ENCODE data around the gene CLIP2.
A peak's percentile ranks its signal among the peaks of the same experiment; 100 is the strongest.
"Not testable (repeated sequence)": the region's sequence is repeated elsewhere in the genome, so short reads cannot be mapped to it uniquely, and the experiment has no call there.

The CLIP2 gene

DNA sequence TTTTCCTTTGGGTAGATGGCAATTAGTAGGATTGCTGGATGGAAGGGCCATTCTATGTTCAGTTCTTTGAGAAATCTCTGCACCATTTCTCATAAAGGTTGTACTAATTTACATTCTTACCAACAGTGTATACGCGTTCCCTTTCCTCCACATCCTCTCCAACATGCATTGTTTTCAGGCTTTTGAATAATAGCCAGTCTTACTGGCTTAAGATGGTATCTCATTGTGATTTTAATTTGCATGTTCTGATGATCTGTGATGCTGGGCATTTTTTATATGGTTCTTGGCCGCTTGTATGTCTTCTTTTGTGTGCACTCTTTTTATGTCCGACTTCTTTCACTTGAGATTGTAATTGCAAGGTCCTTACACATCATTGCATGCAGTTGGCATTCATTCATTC is 11.7 kb downstream of the CLIP2 start:
- DNase-seq, result no peak

DNA sequence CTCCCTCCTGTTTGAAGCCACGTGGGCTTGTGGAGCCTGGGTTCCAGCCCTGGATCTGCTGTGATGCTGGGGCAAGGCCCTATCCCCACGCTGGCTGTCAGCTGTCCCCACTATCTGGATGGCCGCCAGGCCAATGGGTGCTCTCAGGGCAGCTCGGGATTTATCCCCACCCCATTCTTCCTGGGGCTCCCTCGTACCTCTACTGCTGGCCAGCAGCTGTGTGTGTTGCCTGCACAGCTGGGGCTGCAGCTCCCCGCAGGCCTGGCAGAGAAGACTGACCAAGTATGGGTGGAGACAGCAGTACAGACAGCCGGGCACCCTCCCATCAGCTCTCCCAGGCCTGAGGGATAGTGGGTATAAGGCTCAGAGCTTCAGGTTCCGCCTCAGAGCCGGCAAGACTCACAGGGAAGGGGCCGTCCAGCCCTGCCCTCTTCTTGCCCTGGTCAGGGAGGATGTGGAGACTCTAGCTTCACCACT is 13.6 kb downstream of the CLIP2 start:
- no peak for DNase-seq

DNA sequence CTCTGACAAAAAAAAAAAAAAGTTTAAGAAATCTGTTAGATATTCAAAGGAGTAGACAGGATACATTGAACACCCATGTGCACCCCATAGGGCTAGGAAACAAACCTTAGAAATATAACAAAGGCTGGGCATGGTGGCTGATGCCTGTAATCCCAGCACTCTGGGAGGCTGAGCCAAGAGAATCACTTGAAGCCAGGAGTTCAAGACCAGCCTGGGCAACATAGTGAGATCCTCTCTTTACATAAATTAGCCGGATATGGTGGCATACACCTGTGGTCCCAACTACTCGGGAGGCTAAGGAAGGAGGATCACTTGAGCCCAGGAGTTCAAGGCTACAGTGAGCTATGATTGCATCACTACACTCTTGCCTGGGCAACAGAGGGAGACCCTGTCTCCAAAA is 15.3 kb downstream of the CLIP2 start:
- no peak for DNase-seq

DNA sequence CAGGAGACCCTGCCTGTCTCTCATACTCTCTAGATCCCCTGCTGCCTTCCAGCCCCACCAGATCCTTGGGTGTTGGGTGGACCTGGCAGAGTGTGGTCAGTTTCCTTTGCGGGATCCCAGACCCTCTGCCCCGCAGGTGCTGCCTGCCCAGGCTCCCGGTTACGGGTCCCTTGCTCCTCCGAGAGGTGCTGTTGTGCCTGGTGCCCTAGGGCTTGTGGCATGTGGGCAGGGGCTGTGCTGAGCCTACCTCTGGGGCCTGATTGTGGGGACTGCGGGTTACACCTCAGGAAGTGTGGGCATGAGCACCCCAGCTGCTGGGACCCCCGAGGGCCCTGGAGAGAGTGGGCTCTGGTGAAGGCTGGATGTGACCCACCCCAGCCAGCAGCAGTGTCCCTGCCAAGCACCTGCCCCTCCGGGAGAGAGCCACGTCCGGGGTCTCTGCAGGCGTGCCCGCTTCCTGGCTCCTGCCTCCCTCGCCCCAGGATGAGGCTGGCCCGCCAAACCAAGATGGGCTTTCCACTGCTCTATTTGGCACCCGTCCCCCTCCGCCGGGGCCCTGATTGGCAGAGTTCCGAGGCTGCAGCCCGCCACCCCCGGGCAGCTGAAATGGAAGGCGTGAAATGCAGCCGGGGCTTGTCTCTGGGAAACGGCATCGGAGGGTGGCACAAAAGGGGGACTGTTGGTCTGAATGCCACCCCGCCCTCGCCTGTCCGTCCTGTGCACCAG is 17.0 kb downstream of the CLIP2 start:
- DNase-seq, result no peak

DNA sequence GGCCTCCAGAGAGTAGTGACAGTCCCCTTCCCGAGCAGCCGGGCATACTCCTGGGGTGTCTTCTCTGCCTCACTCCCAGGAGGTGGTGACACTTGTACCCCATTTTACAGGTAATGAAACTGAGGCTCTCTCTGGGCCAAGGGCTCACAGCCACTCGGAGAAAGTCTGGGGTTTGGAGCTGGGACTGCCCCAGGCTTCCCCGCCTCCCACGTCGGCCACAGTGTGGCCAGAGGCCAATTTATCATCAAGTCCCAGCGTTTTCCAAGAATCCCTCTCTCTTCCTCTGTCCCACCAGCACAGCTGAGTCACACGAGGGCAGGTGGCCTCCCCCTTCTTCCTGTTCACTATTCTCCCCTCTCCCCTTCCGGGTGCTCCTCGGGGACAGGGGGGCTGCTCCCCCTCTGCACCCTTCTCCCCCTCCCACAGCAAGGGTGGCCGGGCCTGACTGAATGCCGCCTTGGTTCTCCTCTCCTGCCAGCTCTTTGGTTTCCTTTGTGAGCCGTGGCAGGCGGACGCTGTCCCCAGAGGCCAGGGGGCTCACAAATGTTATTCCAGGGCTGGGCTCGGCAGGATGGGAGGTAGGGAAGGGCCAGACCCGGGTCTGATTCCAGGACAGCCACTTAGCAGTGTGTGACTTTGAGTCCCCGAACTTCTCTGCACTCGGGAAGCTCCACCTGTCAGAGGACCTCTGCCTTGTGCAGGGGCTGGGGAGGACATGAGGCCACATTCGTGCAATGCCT is 17.7 kb downstream of the CLIP2 start:
- peak; percentile 47 for DNase-seq

DNA sequence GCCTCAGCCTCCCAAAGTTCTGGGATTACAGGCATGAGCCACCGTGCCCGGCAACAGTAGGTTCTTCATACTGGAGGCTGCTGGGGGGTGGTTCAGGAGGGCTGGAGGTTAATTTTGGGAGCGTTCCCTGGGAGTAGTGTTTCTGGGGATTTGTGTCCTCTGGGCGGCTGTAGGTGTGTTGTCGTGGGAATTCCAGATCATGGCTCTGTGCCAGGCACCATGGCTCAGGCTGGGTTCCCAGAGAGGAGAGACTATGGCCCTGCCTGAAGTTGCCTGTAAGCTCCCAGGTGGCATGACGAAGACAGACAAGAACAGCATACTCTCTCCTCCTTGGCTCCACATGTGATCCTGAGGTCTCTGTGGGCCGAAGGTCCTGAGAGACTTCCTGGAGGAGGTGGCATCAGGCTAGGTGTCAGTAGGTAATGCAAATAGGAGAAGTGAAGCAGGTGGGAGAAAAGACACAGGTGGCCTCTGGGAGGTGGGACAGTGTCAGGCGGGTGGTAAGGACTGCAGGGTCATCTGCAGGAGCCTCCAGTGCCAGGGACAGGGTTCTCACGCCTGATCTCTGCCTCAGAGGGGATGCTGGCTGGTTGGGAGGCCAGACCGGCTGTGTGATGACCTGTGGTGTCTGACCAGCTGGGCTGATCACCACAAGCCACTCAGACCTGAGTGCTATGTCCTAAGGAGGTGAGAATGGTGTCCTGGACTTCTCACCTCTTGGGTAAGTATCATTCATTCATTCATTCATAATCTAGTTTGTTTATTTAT is 18.7 kb downstream of the CLIP2 start:
- no peak for DNase-seq

DNA sequence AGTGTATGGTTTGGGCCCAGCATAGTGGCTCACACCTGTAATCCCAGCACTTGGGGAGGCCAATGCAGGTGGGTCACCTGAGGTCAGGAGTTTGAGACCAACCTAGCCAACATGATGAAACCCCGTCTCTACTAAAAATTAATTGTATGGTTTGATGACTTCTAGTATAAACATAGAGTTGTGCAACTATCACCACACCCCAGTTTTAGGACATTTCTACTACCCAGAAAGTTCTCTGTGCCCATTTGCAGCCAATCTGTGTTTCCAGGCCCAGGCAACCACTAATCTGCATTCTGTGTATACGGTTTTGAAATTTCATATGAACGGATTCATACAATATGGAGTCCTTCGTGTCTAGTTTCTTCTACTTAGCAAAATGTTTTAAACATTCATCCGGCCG is 20.0 kb downstream of the CLIP2 start:
- no peak for DNase-seq

DNA sequence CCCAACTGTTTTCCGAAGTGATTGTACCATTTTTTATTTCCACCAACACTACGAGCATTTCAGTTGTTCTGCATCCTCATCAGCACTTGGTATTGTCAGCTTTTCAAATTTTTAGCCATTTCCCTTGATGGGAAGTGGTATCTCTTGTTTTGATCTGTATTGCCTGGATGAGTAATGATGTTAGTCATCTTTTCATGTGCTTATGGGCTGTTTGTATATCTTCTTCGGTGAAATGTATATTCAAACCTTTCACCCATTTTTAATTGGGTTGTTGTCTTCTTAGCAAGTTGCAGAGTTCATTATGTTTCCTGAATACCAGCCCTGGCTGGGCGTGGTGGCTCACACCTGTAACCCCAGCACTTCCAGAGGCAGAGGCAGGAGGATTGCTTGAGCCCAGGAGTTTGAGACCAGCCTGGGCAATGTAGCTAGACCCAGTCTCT is 22.1 kb downstream of the CLIP2 start:
- no peak for DNase-seq

DNA sequence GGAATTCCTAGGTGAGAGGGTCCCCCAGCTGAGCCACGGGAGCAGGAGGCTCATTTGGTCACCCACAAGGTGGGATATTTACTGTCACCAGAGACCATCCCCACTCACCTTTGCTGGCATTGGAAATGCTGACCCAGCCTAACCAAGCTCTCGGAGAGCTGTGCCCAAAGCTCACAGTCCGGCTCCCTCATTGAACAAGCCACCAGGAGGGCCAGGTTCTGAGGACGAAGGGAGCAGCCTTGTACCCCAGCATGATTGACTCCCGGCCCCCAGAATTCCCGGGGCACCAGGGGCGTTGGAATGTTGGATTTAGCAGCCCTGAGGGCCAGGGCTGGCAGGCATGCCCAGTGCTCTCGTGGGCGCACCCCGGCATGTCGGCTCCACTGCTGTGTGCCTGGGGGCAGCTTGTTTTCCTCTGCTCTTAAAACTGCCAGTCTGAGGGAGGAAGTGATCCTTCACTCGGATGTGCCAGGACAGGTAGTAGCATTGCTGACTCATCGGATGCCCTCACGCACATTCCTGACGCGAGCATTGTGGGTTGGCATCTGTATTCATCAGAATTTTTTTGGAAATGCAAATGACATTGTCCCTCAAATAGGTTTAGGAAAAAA is 23.3 kb downstream of the CLIP2 start:
- DNase-seq, result peak; percentile 83

DNA sequence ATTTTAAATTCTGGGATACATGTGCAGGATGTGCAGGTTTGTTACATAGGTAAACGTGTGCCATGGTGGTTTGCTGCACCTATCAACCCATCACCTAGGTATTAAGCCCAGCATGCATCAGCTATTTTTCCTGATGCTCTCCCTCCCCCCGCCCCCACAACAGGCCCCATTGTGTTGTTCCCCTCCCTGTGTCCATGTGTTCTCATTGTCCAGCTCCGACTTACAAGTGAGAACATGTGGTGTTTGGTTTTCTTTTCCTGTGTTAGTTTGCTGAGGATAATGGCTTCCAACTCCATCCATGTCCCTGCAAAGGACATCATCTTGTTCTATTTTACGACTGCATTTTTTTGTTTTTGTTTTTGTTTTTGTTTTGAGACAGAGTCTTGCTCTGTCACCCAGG is 26.7 kb downstream of the CLIP2 start:
- DNase-seq, result not testable (repeated sequence)

DNA sequence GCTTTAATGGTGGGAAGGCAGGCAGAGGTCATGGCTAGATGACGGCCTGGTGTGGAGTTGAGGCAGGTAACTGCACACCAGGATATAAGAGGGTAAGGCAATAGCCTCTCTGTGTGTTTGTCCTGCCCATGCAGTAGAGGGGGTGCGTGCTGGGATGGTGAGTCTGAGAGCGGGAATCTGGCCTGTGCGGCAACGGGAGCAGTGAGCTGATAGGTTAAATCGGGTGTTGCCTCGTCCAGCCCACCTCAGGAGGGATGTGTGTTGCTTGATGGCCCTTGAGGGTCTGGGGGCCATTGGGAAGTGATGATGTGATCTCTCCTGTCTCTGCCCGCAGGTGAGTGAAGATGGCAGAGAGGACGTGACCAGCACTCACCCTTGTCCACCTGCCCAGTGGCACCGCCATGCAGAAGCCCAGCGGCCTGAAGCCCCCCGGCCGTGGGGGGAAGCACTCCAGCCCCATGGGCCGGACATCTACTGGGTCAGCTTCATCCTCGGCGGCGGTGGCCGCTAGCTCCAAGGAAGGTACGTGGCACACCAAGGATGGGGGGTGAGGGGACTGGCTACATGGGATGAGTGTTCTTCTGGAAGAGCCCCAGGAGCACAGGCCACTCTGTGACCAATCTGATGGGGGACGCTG is 28.1 kb downstream of the CLIP2 start:
- DNase-seq, result no peak

DNA sequence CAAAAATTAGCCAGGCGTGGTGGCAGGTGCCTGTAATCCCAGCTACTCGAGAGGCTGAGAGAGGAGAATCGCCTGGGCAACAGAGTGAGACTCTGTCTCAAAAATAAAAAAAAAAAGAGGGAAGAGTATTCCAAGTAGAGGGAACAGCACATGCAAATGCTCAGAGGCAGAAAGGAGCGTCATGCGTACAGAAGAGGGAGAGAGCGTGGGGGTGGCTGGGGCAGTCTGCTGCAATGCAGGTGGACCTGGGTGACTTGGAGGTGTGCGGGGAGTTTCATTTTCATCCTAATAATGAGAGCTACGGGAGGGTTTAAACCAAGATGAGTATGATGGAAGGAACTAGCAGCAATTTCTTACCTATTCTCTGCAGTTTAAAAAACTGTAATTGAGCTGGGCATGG is 28.8 kb downstream of the CLIP2 start:
- no peak for DNase-seq

DNA sequence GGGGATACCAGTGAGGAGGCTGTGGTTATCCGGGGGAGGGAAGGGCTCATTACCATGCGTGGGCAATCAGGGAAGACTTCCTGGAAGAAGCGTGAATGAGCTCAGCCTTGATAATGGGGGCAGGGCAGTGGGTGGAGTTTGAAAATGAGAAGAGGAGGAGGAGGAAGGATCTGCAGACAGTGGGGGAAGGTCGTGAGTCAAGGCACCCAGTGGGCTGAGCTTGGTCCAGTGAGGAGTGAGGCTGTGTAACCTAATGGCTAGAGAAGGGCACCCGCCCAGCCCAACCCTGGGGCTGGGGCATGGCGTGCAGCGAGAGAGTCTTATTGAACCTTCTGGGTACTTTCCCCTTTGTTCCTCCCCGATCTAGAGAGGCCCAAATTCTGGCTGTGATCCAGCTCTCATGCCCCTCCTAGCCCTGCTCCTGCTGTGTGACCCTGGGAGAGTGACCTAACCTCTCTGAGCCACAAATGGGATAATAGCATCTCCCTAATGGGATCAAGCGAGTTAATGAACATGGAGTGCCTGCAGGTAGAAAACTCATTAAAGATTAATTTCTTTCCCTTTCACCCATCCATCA is 31.5 kb downstream of the CLIP2 start:
- DNase-seq, result no peak

DNA sequence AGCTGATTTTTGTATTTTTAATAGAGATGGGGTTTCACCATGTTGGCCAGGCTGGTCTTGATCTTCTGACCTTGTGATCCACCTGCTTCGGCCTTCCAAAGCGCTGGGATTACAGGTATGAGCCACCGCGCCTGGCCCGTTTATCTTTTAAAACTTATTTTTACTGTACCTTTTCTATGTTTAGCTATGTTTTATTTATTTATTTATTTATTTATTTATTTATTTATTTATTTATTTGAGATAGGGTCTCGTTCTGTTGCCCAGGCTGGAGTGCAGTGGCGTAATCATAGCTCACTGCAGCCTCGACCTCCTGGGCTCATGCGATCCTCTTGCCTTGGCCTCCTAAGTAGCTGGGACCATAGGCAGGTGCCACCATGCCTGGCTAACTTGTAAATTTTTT is 33.7 kb downstream of the CLIP2 start:
- DNase-seq, result not testable (repeated sequence)

DNA sequence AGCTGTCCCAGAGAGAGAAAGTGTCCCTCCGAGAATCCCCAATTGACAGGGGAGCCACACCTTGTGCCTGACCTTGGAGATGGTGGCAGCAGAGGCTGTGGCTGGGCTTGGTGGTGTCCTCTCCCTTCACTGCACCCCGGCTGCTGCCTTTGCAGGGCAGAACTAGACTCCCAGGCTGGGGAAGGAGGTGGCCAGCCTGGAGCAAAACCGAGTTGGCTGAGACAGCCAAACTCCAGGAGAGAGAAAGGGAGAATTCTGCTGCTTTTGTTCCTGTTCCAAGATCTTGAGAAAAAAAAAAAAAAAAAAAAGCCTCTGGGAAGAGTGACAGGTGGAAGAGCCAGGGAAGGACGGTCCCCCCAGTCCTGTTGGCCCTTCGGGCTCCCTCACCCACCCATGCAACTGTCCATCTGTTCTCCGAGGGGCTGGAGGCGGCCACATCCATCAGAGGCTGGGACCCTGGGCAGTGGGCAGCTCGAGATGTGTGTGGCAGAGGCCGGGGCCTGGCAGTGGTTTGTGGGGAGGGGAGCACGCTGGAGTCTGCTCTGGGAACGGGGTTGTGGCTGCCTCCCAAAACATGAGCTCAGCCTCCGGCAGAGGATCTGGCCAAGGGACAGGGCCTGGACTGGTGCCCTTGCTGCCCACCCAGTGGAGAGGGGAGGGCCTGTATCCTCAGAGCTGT is 35.5 kb downstream of the CLIP2 start:
- no peak for DNase-seq

DNA sequence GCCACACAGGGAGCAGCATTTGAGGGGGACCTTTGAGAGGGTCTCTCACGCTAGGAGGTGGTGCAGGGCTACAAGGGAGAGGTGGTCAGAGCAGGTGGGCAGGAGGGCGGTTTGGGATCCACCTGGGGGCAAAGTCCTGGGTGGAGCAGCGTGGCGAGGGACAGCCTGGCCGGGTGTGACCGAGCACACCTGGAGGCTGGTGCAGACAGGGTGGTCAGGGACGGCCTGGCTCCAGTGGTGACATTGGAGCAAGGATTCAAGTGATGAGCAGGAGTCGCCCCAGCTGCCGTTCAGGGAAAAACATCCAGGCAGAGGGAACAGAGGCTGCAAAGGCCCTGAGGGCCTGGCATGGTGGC is 36.0 kb downstream of the CLIP2 start:
- no peak for DNase-seq

DNA sequence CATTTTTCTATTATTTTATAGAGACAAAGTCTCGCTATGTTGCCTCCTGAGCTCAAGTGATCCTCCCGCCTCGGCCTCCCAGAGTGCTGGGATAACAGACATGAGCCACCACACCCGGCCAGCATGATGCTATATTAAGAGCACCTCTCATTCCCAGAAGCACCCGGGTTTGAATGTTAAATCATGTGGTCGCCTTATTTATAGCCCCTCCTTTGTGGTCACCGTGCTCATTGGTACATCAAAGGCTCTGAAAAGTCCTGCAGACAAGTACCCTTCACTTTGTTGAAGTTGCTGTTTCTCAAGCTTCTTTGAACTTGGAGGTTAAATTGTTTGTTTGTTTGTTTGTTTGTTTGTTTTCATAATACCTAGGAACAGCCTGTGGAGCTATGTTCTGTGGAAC is 40.0 kb downstream of the CLIP2 start:
- no peak for DNase-seq

DNA sequence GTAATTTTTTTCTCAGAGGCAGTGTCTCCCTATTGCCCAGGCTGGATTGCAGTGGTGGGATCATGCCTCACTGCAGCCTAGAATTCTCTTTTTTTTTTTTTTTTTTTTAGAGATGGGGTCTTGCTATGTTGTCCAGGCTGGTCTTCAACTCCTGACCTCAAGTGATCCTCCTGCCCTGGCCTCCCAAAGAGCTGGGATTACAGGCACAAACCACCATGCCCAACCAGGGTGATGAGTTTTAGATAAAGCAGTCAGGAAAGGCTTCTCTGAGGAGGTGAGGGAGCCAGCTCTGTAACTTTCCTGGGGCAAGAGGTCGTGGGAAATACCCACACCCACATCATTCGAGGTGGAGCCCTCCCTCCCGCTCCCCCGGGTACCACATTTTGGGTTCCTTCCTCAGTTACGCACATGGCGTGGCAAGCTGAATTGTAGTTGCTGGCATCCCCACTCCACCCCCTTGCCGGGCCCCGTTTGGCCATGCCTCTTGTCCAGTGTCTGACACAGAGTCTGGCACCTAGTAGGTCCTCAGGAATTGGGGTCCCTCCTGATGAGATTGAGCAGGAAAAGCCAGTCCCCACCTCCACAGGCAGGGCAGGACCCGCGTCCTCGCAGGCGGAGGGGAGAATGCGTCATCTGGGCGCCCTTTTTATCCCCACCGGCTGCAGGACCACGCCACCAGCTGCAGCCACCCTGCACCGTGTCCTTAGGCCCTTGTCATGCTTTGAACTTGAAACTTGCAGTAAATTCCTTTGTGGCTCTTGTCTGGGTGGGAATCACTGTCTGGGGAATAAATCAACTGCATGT is 43.4 kb downstream of the CLIP2 start:
- no peak for DNase-seq

DNA sequence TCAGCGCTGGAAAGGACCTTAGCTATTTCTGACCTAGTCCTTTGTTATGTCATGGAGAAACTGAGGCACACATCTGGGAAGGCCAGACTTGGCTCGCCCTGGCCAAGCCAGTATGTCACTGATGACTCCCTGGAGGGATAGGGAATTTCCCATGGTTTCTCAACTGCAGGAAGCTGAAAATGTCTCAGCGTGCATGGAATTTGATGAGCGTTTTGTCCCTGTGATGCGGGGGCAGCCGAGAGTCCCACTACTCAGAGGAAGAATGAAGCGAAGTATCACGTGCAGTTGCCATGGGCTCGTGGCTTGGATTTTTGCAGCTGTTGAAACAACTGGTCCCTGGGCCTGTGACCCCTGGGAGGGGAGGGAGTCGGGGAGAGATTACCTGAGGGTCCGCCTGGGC is 44.8 kb downstream of the CLIP2 start:
- peak; percentile 53 for DNase-seq

DNA sequence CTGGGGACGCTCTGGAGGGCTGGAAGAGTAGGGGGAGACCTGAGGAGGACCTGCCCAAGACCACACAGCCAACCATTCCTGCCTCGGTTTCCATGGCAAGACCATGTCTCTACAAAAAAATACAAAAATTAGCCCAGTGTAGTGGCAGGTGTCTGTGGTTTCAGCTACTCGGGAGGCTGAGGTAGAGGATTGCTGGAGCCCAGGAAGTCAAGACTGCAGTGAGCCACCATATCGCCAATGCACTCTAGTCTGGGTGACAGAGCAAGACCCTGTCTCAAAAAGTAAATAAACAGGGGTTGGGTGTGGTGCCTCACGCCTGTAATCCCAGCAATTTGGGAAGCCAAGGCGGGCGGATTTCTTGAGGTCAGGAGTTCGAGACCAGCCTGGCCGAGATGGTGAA is 48.7 kb downstream of the CLIP2 start:
- no peak for DNase-seq
